Measurements from ENCODE around the gene ABCA4. TPM values are rescaled to one million over a fixed set of nuclear protein-coding genes. Genes with fewer than 3 reads are reported as not detected.

ABCA4 gene
- total and polyA plus RNA-seq, 2 donors (not counting 3 experiments of a cell fraction or from before 2014, with no cell fraction given), result 2.3 to 4.9 TPM

- dilution Hi-C loops (cut with MboI; ENCODE audit: extremely low pct_ligation_motif_present, low sequenced_read_pairs) (no loop called here), intact Hi-C loops (cut with micrococcal nuclease) (no loop called here)
- CTCF ChIA-PET, result no interaction called here
- no peak overlapping the region for H2AFZ ChIP-seq (ENCODE audit: low read depth, low read length)
- H3K9ac ChIP-seq (replicated peaks; ENCODE audit: extremely low read depth, insufficient read depth, low read length), result no peak overlapping the region
- H3K36me3 ChIP-seq (ENCODE audit: control insufficient read depth in 2 of 2, extremely low read depth in 1 of 2, insufficient read depth in 2 of 2, low read length in 2 of 2), result no peaks in the 10 kb centered on the region
- H3K9me3 ChIP-seq (replicated peaks; ENCODE audit: control insufficient read depth, insufficient read depth, low read length), result no peaks in the 10 kb centered on the region
- no peaks in the 10 kb centered on the region for H3K9me1 ChIP-seq (replicated peaks; ENCODE audit: control insufficient read depth, extremely low read depth, insufficient read depth, low read length)
- H3K79me2 ChIP-seq (ENCODE audit: control insufficient read depth, insufficient read depth, low read length), result no peaks in the 10 kb centered on the region
- no peaks in the 10 kb centered on the region for H4K20me1 ChIP-seq (replicated peaks; ENCODE audit: control insufficient read depth, extremely low read depth, insufficient read depth, low read length)
- no peak overlapping the region for H3K4me2 ChIP-seq (ENCODE audit: insufficient read depth, low read length)
- H3K4me3 ChIP-seq (replicated peaks in 1 of 3; ENCODE audit: insufficient read depth in 1 of 3, low read depth in 1 of 3, low read length in 3 of 3), result no peak overlapping the region
- H3K4me1 ChIP-seq (ENCODE audit: control insufficient read depth, extremely low read depth, insufficient read depth, low read length), result peaks cover 8% of the 10 kb centered on the region
- H3K27me3 ChIP-seq (ENCODE audit: control insufficient read depth in 2 of 2, insufficient read depth in 2 of 2, low read length in 2 of 2), result no peaks in the 10 kb centered on the region
- no TSS peak for BruUV-seq (replicated peaks)
- POLR2A ChIA-PET, result no interaction called here
- TF ChIP-seq GATA2 (IDR thresholded peaks at IDR 0.05; ENCODE audit: insufficient read depth, insufficient read length, low read depth, low read length) (no peak), FOS (IDR thresholded peaks at IDR 0.05; ENCODE audit: borderline replicate concordance, insufficient read depth, low read length) (no peak), MYC (IDR thresholded peaks at IDR 0.05; ENCODE audit: low read depth, low read length) (no peak), POLR2AphosphoS5 (IDR thresholded peaks at IDR 0.05; ENCODE audit: insufficient read depth, low read depth, low read length) (no peak), MAX (IDR thresholded peaks at IDR 0.05; ENCODE audit: insufficient read depth, insufficient read length) (no peak), POLR2A (IDR thresholded peaks at IDR 0.05; ENCODE audit: low read depth, low read length) (no peak), JUN (IDR thresholded peaks at IDR 0.05; ENCODE audit: borderline replicate concordance, insufficient read depth, insufficient read length, low read depth) (no peak), EZH2 (IDR thresholded peaks at IDR 0.05; ENCODE audit: borderline replicate concordance, low read depth, low read length, severe bottlenecking) (no peak), CTCF (IDR thresholded peaks at IDR 0.05; ENCODE audit: extremely low read depth in 1 of 2, insufficient read depth in 1 of 2, low read depth in 1 of 2, low read length in 2 of 2) (no peak)
- DNase-seq (ENCODE audit: low read depth, low spot score) (no peak), FAIRE-seq (no peak)
- no peak overlapping the region for H3K27ac ChIP-seq (ENCODE audit: insufficient read depth, low read depth, low read length)
These were observed 14.9 kb downstream of the ABCA4 start for GRCh38 chr1:94105957-94106529.

All from endothelial cell of umbilical vein (primary cell).